ENCODE measurements around the gene JARID2.

The JARID2 gene

GRCh38 chr6:15453622-15454021 lies 207.8 kb downstream of the JARID2 start:
- H3K9me3 ChIP-seq = no peaks in the 10 kb centered on the region
- H3K27ac ChIP-seq = no peak overlapping the region
- no peak overlapping the region for H3K4me3 ChIP-seq
- H3K36me3 ChIP-seq = peaks cover 0 to 6% (median 0%) of the 10 kb centered on the region in 3 donors
- TF ChIP-seq CTCF (IDR thresholded peaks at IDR 0.05) = no peak
- peaks cover 0 to 17% (median 0%) of the 10 kb centered on the region in 4 donors for H3K4me1 ChIP-seq
- intact Hi-C loops (cut with DNase I; ENCODE audit: low total_unique reads) = no loop called here
- DNase-seq = peak in 1 of 2 donors; percentile 66
- no peaks in the 10 kb centered on the region for H3K27me3 ChIP-seq

GRCh38 chr6:15456422-15456821 lies 210.6 kb downstream of the JARID2 start:
- peaks cover 0 to 13% (median 0%) of the 10 kb centered on the region in 4 donors for H3K4me1 ChIP-seq
- no peaks in the 10 kb centered on the region for H3K27me3 ChIP-seq
- TF ChIP-seq CTCF (IDR thresholded peaks at IDR 0.05) = no peak
- intact Hi-C loops (cut with DNase I; ENCODE audit: low total_unique reads) = no loop called here
- H3K4me3 ChIP-seq = no peak overlapping the region
- peaks cover 0 to 6% (median 0%) of the 10 kb centered on the region in 3 donors for H3K36me3 ChIP-seq
- H3K27ac ChIP-seq = no peak overlapping the region
- H3K9me3 ChIP-seq = no peaks in the 10 kb centered on the region
- no peak for DNase-seq

DNA sequence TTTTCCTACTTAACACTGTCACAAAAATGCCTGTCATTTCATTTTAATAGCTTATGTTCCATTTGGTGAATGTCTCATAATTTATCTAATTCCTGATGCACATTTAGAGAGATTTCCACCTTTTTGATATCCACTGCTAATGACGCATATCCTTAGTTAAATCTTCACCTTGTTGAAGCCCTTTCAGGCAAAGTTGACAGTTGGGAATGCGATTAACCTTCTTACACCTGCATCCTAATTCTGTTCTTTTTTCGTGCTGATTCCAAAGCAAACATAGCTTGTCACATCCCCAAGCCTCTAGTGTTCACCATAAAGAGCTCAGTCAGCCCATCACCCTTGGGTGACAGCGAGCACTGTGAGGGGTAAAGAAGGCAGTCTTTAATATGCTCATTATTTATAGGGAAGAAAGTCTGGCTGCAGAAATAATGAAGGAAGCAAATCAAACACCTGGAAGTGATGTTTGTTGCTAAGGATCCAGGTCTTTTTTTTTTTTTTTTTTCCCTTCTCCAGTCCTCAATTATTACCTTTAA lies 211.3 kb downstream of the JARID2 start:
- H3K27me3 ChIP-seq = no peaks in the 10 kb centered on the region
- intact Hi-C loops (cut with DNase I; ENCODE audit: low total_unique reads) = no loop called here
- peaks cover 0 to 5% (median 0%) of the 10 kb centered on the region in 3 donors for H3K36me3 ChIP-seq
- no peak overlapping the region for H3K4me3 ChIP-seq
- no peak overlapping the region for H3K27ac ChIP-seq
- DNase-seq = no peak
- H3K9me3 ChIP-seq = no peaks in the 10 kb centered on the region
- peaks cover 0 to 13% (median under 1%) of the 10 kb centered on the region in 4 donors for H3K4me1 ChIP-seq
- TF ChIP-seq CTCF (IDR thresholded peaks at IDR 0.05) = no peak

DNA sequence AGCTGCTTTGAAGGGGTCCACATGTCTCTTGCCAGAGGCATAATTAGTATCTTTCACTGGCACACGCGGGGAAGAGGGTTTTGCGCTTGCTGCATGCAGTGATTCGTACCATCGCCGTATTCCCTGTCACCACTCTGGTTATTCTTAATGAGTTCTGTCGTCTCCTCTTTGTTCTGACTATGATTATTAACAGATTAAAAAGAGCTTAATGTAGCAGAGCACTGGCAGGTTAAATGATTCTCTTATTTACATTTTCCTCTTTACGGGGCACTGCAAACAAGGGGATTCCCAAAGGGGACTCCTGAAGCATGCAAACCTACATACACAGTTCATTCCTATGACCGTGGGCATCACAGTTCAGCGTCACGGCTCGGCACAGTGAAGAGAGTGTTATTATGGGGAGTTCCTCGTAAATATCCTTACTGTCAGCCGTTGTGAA lies 212.2 kb downstream of the JARID2 start:
- no peak for TF ChIP-seq CTCF (IDR thresholded peaks at IDR 0.05)
- intact Hi-C loops (cut with DNase I; ENCODE audit: low total_unique reads) = no loop called here
- peaks cover 0 to 20% (median 5%) of the 10 kb centered on the region in 4 donors for H3K4me1 ChIP-seq
- no peaks in the 10 kb centered on the region for H3K27me3 ChIP-seq
- no peaks in the 10 kb centered on the region for H3K36me3 ChIP-seq
- H3K27ac ChIP-seq = no peak overlapping the region
- no peak overlapping the region for H3K4me3 ChIP-seq
- no peak for DNase-seq
- H3K9me3 ChIP-seq = no peaks in the 10 kb centered on the region

GRCh38 chr6:15460110-15460727 lies 214.3 kb downstream of the JARID2 start:
- intact Hi-C loops (cut with DNase I; ENCODE audit: low total_unique reads) = no loop called here
- no peaks in the 10 kb centered on the region for H3K9me3 ChIP-seq

More at GRCh38 chr6:15460110-15460727, 214.3 kb downstream of the JARID2 start:
- no peak for TF ChIP-seq CTCF (IDR thresholded peaks at IDR 0.05)
- DNase-seq = no peak
- no peak overlapping the region for H3K4me3 ChIP-seq
- H3K27ac ChIP-seq = no peak overlapping the region
- no peaks in the 10 kb centered on the region for H3K27me3 ChIP-seq
- peaks cover 0 to 33% (median 7%) of the 10 kb centered on the region in 4 donors for H3K4me1 ChIP-seq
- H3K36me3 ChIP-seq = no peaks in the 10 kb centered on the region

Measured in tibial artery (tissue), 4 donors.